Keratinocyte (primary cell): ENCODE results near the gene FKBP11.

Source experiments
- EZH2 ChIP-seq: IDR thresholded peaks from one replicate; pipeline ENCODE4 v1.6.1; 2012; ENCODE audit warnings: inconsistent platforms, mild to moderate bottlenecking, low read length, moderate library complexity
- TF ChIP-seq, protein P1 (sequence below), 3 experiments: IDR thresholded peaks in 1 of 3; conservative IDR thresholded peaks in 1 of 3; optimal IDR thresholded peaks in 1 of 3; 2 replicates in 2 of 3; 3 replicates in 1 of 3; pipeline versions ENCODE3 to v1.5.1; 2011; ENCODE audit warnings: low read length in 3 of 3, mild to moderate bottlenecking in 3 of 3, moderate library complexity in 2 of 3, control low read depth in 1 of 3, inconsistent platforms in 1 of 3; ENCODE audit not compliant: insufficient read depth in 2 of 3; ENCODE audit errors: extremely low read depth in 1 of 3

DNA sequence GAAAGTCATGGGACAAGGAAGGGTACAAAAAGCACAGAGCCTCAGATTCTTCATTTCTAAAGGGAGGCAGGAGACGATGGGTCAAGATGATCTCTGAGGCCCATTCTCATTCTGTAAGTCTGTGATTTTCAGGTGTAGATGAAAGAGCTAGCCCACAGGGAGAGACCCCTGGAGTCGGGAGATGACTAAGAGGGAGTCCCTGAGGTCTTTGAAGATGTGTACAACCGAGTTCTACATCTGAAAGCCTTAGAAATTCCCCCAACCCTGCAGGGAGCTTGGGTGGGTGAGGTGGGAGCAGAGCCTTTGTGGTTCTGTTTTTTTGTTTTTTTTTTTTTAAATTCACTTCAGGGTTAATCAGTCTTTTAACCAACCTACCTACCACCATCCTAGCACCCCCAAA lies 43.2 kb upstream of the FKBP11 start:
- TF ChIP-seq, protein P1, sequence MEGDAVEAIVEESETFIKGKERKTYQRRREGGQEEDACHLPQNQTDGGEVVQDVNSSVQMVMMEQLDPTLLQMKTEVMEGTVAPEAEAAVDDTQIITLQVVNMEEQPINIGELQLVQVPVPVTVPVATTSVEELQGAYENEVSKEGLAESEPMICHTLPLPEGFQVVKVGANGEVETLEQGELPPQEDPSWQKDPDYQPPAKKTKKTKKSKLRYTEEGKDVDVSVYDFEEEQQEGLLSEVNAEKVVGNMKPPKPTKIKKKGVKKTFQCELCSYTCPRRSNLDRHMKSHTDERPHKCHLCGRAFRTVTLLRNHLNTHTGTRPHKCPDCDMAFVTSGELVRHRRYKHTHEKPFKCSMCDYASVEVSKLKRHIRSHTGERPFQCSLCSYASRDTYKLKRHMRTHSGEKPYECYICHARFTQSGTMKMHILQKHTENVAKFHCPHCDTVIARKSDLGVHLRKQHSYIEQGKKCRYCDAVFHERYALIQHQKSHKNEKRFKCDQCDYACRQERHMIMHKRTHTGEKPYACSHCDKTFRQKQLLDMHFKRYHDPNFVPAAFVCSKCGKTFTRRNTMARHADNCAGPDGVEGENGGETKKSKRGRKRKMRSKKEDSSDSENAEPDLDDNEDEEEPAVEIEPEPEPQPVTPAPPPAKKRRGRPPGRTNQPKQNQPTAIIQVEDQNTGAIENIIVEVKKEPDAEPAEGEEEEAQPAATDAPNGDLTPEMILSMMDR (optimal IDR thresholded peaks at IDR 0.05 in 1 of 3, IDR thresholded peaks at IDR 0.05 in 1 of 3, conservative IDR thresholded peaks at IDR 0.05 in 1 of 3; ENCODE audit: extremely low read depth in 1 of 3, insufficient read depth in 2 of 3, low read length in 3 of 3), result no peak
- no peak for TF ChIP-seq EZH2
